Right kidney (tissue), 1 donor: ENCODE results near the gene SENP8.
"Not testable (repeated sequence)": the region's sequence is repeated elsewhere in the genome, so short reads cannot be mapped to it uniquely, and the experiment has no call there.

Experiments used
- DNase-seq: peaks from one replicate; pipeline ENCODE4 v3.0.0-alpha.2; 2016

Gene SENP8

GRCh38 chr15:72155003-72155621, 36.9 kb downstream of the SENP8 start:
- peak; percentile 77 for DNase-seq

GRCh38 chr15:72155635-72156616, 37.7 kb downstream of the SENP8 start:
- DNase-seq, result peak; percentile 87

DNA sequence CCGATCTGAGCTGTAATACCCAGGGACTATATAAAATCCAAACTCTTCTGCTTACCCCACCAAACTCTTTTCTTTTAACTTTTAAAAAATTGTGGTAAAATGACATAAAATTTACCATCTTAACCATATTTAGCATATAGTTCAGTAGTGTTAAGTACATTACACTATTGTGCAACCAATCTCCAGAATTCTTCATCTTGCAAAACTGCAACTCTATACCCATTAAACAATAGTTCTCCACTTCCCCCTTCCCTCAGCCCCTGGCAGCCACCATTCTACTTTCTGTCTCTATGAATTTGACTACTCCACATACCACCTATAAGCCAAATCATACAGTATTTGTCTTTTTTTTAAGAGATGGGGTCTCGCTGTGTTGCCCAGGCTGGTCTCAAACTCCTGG, 38.7 kb downstream of the SENP8 start:
- no peak for DNase-seq

DNA sequence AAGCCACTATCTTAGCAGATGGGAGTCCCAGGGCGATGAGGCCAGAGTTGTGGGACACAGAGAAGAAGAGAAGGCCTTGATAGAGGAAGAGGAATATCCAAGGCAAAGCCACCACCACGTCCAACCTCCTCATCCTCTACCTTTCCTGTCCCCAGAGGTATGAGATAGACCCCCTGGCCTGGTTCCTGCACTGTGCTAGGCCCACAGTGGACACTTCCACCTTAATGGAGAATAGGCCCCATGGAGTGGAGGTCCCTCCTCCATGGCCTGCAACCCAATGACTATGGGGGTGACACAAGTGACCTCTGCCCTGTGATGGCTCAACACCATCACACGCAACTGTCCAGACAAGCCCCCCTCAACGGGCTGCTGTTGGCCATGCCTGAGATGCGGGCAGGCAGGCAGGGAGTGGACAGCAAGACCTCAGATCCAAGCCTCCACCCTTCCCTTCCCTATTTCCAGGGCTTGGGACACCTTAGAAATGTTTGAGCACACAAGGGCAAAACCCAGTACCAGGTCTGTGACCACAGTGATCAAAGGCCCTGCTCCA, 42.6 kb downstream of the SENP8 start:
- no peak for DNase-seq

DNA sequence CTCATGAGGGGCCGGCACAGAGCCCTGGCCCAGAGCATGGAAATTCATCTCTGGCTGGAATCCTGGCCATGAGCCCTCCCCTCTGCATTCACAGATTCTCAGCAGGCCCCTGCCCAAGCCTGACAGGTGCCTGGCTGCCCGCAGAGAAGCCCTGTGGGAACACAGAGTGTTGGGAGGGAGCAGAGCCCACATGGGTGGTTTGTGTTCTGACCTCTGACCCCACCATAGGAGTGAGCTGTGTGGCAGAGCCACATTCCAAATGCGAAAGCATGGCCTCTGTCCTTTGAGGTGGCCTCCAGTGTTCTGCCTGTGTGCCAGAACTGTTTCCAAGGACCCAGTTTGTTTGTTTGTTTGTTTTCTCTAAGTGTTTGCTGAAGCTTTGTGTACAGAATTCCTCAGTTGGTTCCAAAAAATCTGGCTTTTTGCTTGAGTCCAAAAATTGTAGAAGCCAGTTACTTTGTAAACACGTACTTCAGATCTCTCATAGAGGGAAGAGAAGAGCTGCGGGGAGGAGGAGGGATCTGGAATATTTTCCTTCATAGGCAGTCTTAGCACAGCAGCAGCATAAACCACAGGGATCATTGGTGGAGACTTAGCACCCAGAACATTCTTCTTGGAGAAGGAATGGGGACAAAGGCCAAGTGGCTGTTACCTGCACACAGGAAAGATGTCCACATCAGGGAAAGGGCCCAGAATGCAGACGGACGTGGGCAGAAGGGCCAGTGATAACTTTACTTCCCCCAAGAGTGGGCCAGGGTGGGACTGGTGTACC, 43.3 kb downstream of the SENP8 start:
- no peak for DNase-seq

GRCh38 chr15:72162569-72162968, 44.4 kb downstream of the SENP8 start:
- DNase-seq, result no peak

GRCh38 chr15:72163719-72164118, 45.5 kb downstream of the SENP8 start:
- DNase-seq, result no peak

DNA sequence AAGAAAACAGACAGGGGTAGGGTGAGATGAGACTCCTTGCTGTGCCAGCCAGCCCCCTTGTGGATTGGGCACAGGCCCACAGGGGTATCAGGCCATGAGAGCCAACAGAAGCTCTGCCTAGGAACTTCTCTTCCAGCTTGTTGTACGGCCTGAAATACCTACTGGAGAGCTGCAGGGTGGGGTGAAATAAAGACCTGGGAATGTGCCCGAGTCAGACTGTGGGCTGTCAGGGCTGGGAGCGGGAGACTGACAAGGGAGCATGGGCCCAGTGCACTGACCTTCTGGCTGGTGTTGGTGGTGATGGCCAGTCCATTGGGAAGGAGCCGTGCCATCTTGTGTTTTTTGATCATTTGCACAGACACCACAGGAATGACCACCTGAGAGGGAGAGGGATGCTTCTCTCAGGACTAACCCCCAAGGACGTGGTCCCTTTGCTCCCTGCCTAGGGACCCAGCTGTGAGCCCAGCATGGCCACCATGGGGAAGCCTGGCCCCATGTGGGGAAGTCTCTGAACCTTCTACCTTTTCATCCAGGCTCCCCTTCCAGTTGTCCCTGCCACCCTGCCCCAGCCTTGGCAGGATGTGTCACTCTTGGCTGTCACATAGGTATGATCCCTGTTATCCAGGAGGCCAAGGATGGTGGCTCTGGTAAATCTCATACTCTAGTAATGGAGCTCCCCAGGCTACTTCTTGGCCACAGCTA, 48.7 kb downstream of the SENP8 start:
- no peak for DNase-seq

DNA sequence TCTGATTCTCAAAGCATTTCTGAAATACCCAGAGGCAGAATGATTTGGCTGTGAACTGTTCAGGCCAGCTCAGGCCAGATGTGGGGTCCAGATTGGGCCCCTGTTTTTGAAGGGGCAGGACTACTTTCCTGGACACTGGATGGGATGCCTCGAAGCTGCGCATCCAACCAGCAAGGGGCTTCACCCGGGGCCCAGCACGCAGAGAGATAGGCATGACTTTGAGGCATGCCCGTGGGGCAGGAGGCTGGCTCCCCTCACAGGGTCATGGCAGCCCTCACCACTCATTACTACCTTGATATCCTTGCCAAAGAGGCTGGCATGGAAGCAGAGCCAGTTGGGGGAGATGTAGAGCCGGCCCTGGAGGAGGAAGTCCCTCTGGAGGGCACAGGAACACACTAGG, 49.2 kb downstream of the SENP8 start:
- no peak for DNase-seq

DNA sequence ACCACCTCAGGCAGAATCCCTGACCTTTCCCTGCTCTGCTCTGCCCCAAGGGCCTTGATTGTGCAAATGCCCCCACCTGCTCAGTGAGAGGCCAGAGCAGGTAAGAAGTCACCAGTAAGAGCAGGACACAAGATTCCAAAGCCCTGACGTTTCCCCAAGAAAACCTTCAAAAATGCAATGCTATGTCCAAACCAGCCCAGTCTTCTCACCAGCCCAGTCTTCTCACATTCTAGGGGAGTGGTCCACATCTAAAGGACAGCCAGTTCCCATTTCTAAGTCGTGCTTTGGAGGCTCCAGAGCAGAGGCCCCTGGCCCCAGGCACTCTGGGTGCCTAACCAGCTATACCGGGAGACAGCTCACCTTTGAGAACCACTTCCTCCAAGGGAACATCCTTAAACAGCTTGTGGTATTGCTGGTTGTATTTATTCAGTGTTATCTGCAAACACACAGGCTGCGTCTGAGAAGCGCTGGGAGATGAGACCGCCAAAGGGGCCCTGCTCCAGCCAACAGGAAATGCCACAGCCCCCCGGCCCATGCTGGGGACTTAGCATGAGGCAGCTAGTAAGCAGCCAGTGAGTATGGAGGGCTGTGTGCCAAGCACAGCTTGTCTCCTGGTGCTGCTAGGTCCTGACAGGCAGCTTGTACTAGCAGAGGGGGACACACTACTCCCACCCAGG, 50.1 kb downstream of the SENP8 start:
- no peak for DNase-seq

- DNase-seq, result no peak
These were observed 50.6 kb downstream of the SENP8 start for GRCh38 chr15:72168808-72169190.

GRCh38 chr15:72169236-72169920, 51.2 kb downstream of the SENP8 start:
- no peak for DNase-seq

DNA sequence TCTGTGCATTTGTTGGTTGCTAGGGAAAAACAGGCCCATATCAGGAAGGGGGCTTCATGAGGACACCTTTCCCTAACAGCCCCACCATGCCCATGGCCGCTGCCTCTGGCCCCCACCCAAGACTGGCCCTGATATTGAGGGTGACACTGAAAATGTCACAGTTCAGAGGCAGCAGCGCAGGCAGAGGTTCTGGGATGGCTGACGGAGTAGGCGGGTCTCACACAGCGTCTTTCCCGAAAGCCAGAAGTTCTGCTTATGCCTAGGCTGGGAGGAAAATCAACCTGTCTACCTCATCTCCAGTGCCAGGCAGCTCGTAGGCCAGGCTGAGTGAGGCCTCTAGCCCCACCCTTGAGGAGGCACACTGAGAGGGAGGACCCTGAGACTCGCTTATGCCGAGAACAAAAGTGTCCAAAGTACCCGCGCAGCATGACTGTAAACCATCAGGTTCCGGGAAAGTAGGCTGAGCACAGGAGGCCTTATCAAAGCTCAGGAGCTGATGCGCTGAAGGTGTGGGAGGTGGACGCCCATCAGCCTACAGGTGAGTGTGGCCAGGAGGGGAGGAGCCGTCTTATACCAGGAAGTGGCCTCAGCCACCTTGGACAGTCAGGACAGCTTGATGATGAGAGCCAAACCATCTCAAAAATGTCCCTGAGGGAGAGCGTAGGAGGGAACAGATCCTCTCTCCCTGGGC, 51.9 kb downstream of the SENP8 start:
- DNase-seq, result no peak

DNA sequence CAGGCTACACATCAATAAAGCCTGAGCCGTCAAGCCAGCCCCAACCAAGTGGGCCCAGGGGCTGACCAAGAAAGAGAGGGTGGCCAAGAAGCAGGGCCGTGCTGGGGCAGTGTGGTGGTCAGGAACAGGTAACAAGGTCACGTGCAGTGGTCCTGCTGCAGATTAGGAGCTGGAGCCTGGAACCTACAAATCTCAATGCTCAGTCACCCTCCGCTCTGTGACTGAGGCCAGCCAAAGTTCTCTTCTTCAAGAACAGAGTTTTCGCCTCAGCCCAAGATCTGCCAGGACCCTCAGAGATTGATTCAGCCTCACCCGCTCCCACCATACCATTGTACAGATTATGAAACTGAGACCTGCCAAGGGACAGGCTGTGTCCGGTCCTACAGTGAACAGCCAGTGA, 52.5 kb downstream of the SENP8 start:
- no peak for DNase-seq

- not testable (repeated sequence) for DNase-seq
These were observed 53.8 kb downstream of the SENP8 start for GRCh38 chr15:72171978-72172377.

- no peak for DNase-seq
These were observed 54.6 kb downstream of the SENP8 start for GRCh38 chr15:72172796-72173195.

GRCh38 chr15:72173401-72173800, 55.2 kb downstream of the SENP8 start:
- no peak for DNase-seq

DNA sequence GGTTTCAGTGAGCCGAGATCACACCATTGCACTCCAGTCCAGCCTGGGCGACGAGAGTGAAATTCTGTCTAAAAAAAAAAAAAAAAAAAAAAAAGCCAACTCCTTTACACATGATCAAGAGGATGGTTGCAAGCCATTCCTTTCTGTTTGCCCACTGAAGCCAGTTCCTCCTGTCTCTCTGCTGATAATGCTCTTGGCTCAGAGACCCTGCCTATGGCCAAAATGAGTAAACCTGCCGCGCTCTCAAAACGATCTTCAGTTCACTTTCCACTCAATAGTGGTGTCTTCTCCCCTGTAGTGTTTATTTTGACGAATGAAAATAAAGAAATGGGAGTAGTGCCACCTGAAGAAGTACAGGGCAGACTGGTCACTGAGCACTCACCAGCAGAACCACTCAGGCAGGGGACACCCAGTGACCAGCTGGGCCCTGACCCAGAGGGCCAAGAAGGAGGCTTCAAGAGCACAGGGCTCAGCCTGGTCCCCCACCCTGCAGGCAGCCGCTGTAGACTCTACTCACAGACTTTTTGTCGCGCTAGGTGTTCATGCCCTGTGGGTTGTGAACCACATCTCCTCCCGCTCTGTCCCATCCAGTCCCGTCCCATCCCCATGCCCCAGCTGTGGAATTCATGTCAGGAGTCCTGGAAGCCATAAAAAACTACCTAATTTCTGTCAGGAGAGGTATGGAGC, 55.8 kb downstream of the SENP8 start:
- DNase-seq, result no peak

- DNase-seq, result no peak
These were observed 56.5 kb downstream of the SENP8 start for GRCh38 chr15:72174551-72175165.
